Immature natural killer cell (primary cell): ENCODE measurements around the gene MBD3L2B. TPM values are rescaled to one million over a fixed set of nuclear protein-coding genes. Genes with fewer than 3 reads are reported as not detected.
A peak's percentile ranks its signal among the peaks of the same experiment; 100 is the strongest.
"Not testable (repeated sequence)": the region's sequence is repeated elsewhere in the genome, so short reads cannot be mapped to it uniquely, and the experiment has no call there.

Source experiments
- DNase-seq, 3 donors: peaks; one replicate each; pipeline ENCODE4 v3.0.0; 2022; ENCODE audit warnings: mixed read lengths in 1 of 3
- H3K27ac Mint-ChIP-seq, 6 donors: one replicate each; pipeline ENCODE4 v1.8.0; 2020; ENCODE audit warnings: mixed read lengths in 6 of 6, mild to moderate bottlenecking in 5 of 6, inconsistent platforms in 4 of 6, moderate library complexity in 3 of 6
- H3K27me3 Mint-ChIP-seq, 3 donors: one replicate each; pipeline ENCODE4 v1.8.0; 2020 to 2021; ENCODE audit warnings: low read depth in 3 of 3, mild to moderate bottlenecking in 3 of 3, mixed read lengths in 3 of 3, moderate library complexity in 3 of 3, inconsistent platforms in 1 of 3
- H3K36me3 Mint-ChIP-seq, 3 donors: one replicate each; pipeline ENCODE4 v1.8.0; 2020; ENCODE audit warnings: mixed read lengths in 3 of 3, inconsistent platforms in 2 of 3, mild to moderate bottlenecking in 2 of 3
- H3K4me1 Mint-ChIP-seq, 2 donors: one replicate each; pipeline ENCODE4 v1.8.0; 2020; ENCODE audit warnings: inconsistent platforms in 2 of 2, mild to moderate bottlenecking in 2 of 2, mixed read lengths in 2 of 2, moderate library complexity in 1 of 2
- H3K4me3 Mint-ChIP-seq, 5 donors: one replicate each; pipeline ENCODE4 v1.8.0; 2020; ENCODE audit warnings: mild to moderate bottlenecking in 5 of 5, mixed read lengths in 5 of 5, inconsistent platforms in 3 of 5, moderate library complexity in 3 of 5
- H3K9me3 Mint-ChIP-seq, 6 donors: one replicate each; pipeline ENCODE4 v1.8.0; 2020; ENCODE audit warnings: mild to moderate bottlenecking in 6 of 6, mixed read lengths in 6 of 6, inconsistent platforms in 4 of 6, moderate library complexity in 3 of 6
- polyA plus RNA-seq, 3 donors: library from polyadenylated mRNA; unstranded; fragments of 300-500 nt; fragmentation: Illumina TruSeq; gene quantifications; one replicate each; pipeline ENCODE4 v1.2.3, GENCODE V29; 2021

MBD3L2B gene
- not detected for polyA plus RNA-seq

- H3K4me1 Mint-ChIP-seq, H3K36me3 Mint-ChIP-seq, H3K27ac Mint-ChIP-seq, DNase-seq, H3K27me3 Mint-ChIP-seq, H3K9me3 Mint-ChIP-seq, H3K4me3 Mint-ChIP-seq: not testable (repeated sequence)
These were observed at the start of gene MBD3L2B for GRCh38 chr19:7021331-7021730. Gene MBD3L2B, minus strand, starts transcription at chr19:7021431. Its CDS starts 34 bp downstream, at chr19:7021397.

GRCh38 chr19:7069904-7070226 is 48.6 kb upstream of the MBD3L2B start:
- no peak for DNase-seq
- Mint-ChIP-seq H3K4me3 (peak overlapping the region; percentile 91 to 95 (median 93)), H3K9me3 (no peaks in the 10 kb centered on the region), H3K4me1 (peaks cover 28 to 30% of the 10 kb centered on the region in 2 donors), H3K27me3 (peaks cover 2 to 14% (median 5%) of the 10 kb centered on the region in 3 donors), H3K27ac (peak overlapping the region; percentile 84 to 95 (median 88)), H3K36me3 (peaks cover 10 to 18% (median 18%) of the 10 kb centered on the region in 3 donors)

GRCh38 chr19:7069042-7069903 is 48.0 kb upstream of the MBD3L2B start, which contains the start of gene ZNF557:
Gene ZNF557, plus strand, starts transcription at chr19:7069703. Its CDS starts 5,372 bp downstream, at chr19:7075075.
- H3K4me1 Mint-ChIP-seq, result peaks cover 28 to 30% of the 10 kb centered on the region in 2 donors
- peaks cover 2 to 16% (median 5%) of the 10 kb centered on the region in 3 donors for H3K27me3 Mint-ChIP-seq
- H3K27ac Mint-ChIP-seq, result peak within 1 kb of the TSS; percentile 84 to 95 (median 88)
- DNase-seq, result peak; percentile 99 to 100 (median 99)
- H3K4me3 Mint-ChIP-seq, result peak within 1 kb of the TSS; percentile 91 to 95 (median 93)
- H3K36me3 Mint-ChIP-seq, result peaks cover 9 to 16% (median 15%) of the 10 kb centered on the region in 3 donors
- no peaks in the 10 kb centered on the region for H3K9me3 Mint-ChIP-seq

- Mint-ChIP-seq H3K27ac (peak overlapping the region; percentile 84 to 95 (median 88)), H3K36me3 (peaks cover 7 to 12% (median 11%) of the 10 kb centered on the region in 3 donors), H3K4me1 (peaks cover 28 to 30% of the 10 kb centered on the region in 2 donors), H3K9me3 (no peaks in the 10 kb centered on the region), H3K4me3 (peak overlapping the region; percentile 91 to 95 (median 93)), H3K27me3 (peaks cover 2 to 16% (median 5%) of the 10 kb centered on the region in 3 donors)
- DNase-seq, result no peak
These were observed 47.4 kb upstream of the MBD3L2B start for GRCh38 chr19:7068599-7068998.

- Mint-ChIP-seq H3K27me3 (peaks cover 2 to 16% (median 5%) of the 10 kb centered on the region in 3 donors), H3K4me1 (peaks cover 27 to 28% of the 10 kb centered on the region in 2 donors), H3K4me3 (no peak overlapping the region), H3K9me3 (no peaks in the 10 kb centered on the region), H3K27ac (peak overlapping the region in 1 of 6 donors; percentile 67), H3K36me3 (peaks cover 5 to 6% (median 6%) of the 10 kb centered on the region in 3 donors)
- no peak for DNase-seq
These were observed 46.5 kb upstream of the MBD3L2B start for GRCh38 chr19:7067716-7068115.

GRCh38 chr19:7067122-7067521 is 45.9 kb upstream of the MBD3L2B start:
- DNase-seq, H3K4me3 Mint-ChIP-seq, H3K36me3 Mint-ChIP-seq, H3K27ac Mint-ChIP-seq, H3K9me3 Mint-ChIP-seq: not testable (repeated sequence)
- Mint-ChIP-seq H3K4me1 (peaks cover 22 to 23% of the 10 kb centered on the region in 2 donors), H3K27me3 (peaks cover 2 to 13% (median 5%) of the 10 kb centered on the region in 3 donors)

GRCh38 chr19:7063764-7064418 is 42.7 kb upstream of the MBD3L2B start:
- Mint-ChIP-seq H3K27ac (no peak overlapping the region), H3K9me3 (no peaks in the 10 kb centered on the region), H3K27me3 (peaks cover 0 to 2% (median under 1%) of the 10 kb centered on the region in 3 donors), H3K4me1 (peaks cover 3 to 6% of the 10 kb centered on the region in 2 donors), H3K36me3 (no peaks in the 10 kb centered on the region), H3K4me3 (no peak overlapping the region)
- DNase-seq, result no peak

GRCh38 chr19:7063339-7063738 is 42.1 kb upstream of the MBD3L2B start:
- Mint-ChIP-seq H3K4me1 (peaks cover 0 to under 1% of the 10 kb centered on the region in 2 donors), H3K27ac (no peak overlapping the region), H3K36me3 (no peaks in the 10 kb centered on the region), H3K4me3 (no peak overlapping the region), H3K27me3 (peaks cover 0 to 2% (median 0%) of the 10 kb centered on the region in 3 donors), H3K9me3 (no peaks in the 10 kb centered on the region)
- DNase-seq, result no peak

GRCh38 chr19:7059977-7060376 is 38.7 kb upstream of the MBD3L2B start:
- H3K4me3 Mint-ChIP-seq, H3K27ac Mint-ChIP-seq, H3K36me3 Mint-ChIP-seq, H3K27me3 Mint-ChIP-seq, H3K9me3 Mint-ChIP-seq, H3K4me1 Mint-ChIP-seq: not testable (repeated sequence)
- peak in 1 of 3 donors; percentile 18 for DNase-seq

- H3K4me1 Mint-ChIP-seq, H3K27me3 Mint-ChIP-seq, H3K27ac Mint-ChIP-seq, H3K4me3 Mint-ChIP-seq, H3K9me3 Mint-ChIP-seq, H3K36me3 Mint-ChIP-seq, DNase-seq: not testable (repeated sequence)
These were observed 37.3 kb upstream of the MBD3L2B start, which contains the start of gene MBD3L3 for GRCh38 chr19:7058576-7058975. Gene MBD3L3, minus strand, starts transcription at chr19:7058676. Its CDS starts 71 bp downstream, at chr19:7058605.

- H3K36me3 Mint-ChIP-seq, H3K4me1 Mint-ChIP-seq, H3K4me3 Mint-ChIP-seq, H3K27me3 Mint-ChIP-seq, H3K27ac Mint-ChIP-seq, H3K9me3 Mint-ChIP-seq, DNase-seq: not testable (repeated sequence)
These were observed 35.1 kb upstream of the MBD3L2B start for GRCh38 chr19:7056371-7056770.

GRCh38 chr19:7055679-7056078 is 34.4 kb upstream of the MBD3L2B start:
- H3K27ac Mint-ChIP-seq, H3K36me3 Mint-ChIP-seq, DNase-seq, H3K27me3 Mint-ChIP-seq, H3K4me3 Mint-ChIP-seq, H3K4me1 Mint-ChIP-seq, H3K9me3 Mint-ChIP-seq: not testable (repeated sequence)

- not testable (repeated sequence) for H3K27me3 Mint-ChIP-seq, H3K36me3 Mint-ChIP-seq, H3K4me1 Mint-ChIP-seq, H3K4me3 Mint-ChIP-seq, H3K9me3 Mint-ChIP-seq, H3K27ac Mint-ChIP-seq, DNase-seq
These were observed 33.6 kb upstream of the MBD3L2B start for GRCh38 chr19:7054635-7055368.

- not testable (repeated sequence) for H3K27me3 Mint-ChIP-seq, H3K36me3 Mint-ChIP-seq, H3K27ac Mint-ChIP-seq, DNase-seq, H3K4me1 Mint-ChIP-seq, H3K9me3 Mint-ChIP-seq, H3K4me3 Mint-ChIP-seq
These were observed 31.7 kb upstream of the MBD3L2B start for GRCh38 chr19:7052896-7053295.
